GM18507 (cell line): ENCODE results near the gene B9D1.

ENCODE experiments used
- DNase-seq: peaks from one replicate; pipeline ENCODE4 v3.0.0; 2011; ENCODE audit warnings: low read depth; ENCODE audit not compliant: insufficient read length; ENCODE audit errors: extremely low spot score
- FAIRE-seq: peaks from 2 replicates; lab custom pipeline; 2011; peaks lifted over from hg19 to GRCh38; lab: Jason Lieb, UNC

The B9D1 gene

DNA sequence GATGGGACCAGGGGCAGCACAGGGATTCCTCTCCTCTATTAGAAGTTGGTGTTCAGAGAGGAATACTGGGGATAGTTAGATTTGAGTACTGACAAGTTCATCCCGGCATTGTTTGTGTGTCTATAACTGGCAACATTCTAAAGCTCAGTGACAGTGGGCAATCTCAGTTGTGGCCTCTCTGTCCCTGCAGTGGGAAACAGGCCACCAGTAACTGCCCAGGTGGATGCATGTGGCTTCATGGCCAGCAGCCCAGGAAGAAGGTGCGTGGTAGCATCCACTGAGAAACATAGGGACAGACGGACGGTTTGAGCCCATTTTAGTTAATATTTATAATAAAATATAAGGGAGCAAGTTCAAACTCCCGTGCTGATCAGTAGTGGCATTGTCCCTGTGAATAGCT is 51.5 kb downstream of the B9D1 start:
- no peak for DNase-seq
- FAIRE-seq = no peak

DNA sequence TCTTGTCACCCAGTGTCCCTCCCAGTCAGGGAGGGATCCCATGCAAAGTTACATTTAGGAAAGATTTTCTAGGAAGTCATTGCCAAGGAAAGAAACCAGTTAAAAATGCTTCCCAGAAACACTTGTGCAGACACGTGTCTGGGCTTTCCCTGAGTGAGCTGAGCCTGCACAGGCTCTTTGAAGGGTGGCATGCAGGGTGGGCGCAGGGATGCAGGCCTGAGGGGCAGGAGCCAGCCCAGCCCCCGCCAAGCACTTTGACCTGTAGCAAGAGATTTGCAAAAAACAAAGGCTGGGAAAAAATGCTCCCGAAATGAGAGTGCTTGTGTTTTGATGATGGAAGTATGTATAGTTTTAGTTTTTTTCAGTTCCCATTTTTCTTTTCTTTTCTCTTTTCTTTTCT is 52.4 kb downstream of the B9D1 start:
- FAIRE-seq = no peak
- DNase-seq = no peak

DNA sequence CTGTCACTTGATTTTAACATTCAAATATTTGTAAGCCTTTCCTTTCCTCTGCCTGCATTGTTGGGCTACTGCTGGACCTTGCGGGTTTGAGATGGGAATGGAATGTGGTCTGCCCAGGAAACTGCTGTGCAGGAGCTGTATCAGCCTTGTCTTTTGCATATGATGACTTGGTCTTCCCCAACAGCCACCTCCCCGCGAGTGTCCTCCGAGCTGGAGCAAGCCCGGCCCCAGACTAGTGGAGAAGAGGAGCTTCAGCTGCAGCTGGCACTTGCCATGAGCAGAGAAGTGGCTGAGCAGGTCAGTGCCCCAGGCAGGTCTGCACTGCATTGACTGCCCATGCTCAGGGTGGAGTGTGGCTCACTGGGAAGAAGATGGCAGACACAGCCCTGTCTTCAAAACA is 52.8 kb downstream of the B9D1 start:
- DNase-seq (no peak), FAIRE-seq (no peak)

DNA sequence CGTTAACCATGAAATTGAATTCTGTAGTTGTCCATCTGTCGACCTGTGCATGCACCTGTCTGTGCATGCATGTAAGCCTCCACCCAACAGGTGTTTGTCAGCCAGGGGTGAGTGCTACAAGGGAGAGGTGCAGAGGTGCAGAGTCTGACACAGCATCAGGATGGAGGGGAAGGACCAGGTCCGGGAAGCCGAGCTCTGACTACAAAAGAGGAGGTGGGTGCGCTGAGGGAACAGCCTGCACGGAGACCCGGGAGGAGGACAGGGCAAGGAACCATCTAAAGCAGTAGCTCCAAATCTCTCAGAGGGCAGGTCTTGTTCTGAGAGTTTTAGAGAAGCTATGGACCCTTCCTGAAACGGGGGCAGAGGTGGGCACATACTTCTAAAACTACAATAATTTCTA is 54.1 kb downstream of the B9D1 start:
- DNase-seq = no peak
- no peak for FAIRE-seq

DNA sequence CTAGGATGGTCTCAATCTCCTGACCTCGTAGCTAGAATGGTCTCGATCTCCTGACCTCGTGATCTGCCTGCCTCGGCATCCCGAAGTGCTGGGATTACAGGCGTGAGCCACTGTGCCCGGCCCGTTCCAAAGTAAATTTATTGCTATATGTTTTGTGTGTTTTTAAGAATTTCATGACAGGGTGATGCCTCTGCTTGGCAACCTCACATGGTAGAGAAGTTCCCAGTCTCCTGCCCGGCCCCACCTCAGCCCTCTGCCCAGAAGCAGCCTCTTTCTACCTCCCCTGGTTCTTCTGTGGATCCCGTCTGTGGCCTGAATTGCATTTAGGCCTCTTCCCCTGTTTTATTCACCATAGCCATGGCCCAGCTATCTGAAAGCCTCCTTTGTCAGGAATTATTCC is 55.0 kb downstream of the B9D1 start:
- DNase-seq (no peak), FAIRE-seq (no peak)

DNA sequence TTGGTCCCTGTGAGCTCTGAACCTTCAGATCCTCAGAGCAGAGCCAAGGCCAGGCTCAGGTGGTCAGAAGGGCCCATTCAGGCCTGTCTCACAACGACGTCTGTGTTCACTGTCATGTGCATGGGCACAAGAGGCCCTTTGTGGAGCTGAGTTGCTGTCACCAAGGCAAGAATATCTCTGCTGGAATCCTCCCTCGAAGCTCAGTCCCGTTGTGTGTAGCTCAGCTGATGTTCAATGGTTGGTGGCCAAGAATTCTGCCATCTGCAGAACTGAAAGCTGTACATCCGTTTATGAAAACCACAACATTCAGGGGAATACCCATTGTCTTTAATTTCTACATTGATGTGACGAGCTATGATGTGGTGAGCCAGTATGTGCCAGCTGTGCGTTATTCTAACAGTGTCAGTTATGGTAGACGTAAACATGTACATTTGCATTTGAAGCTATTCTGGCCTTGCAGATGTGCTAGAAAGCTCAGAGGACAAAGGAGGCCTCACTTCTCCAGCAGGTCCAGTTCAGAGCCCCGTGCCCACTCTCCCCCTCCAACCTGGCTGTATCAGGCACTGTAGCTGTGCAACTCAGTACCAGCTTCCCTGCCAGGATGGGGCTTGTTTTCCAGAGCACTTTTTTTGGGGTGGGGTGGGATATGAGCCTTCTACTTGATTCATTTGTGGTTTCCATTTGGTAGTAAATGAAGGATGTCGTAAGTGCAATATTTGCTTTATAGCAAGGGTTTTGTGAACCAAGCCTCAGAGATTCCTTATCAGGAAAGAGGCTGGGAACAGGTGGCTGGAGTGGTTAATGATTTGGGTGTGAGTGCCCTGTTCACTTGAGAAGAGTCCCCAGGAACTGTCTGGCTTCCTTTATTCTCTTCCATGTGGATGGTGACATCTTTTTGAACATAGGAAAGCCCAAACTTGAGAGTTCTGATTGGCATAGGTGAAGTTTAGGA is 56.1 kb downstream of the B9D1 start:
- DNase-seq = peak; percentile 53
- FAIRE-seq = peak; percentile 98

DNA sequence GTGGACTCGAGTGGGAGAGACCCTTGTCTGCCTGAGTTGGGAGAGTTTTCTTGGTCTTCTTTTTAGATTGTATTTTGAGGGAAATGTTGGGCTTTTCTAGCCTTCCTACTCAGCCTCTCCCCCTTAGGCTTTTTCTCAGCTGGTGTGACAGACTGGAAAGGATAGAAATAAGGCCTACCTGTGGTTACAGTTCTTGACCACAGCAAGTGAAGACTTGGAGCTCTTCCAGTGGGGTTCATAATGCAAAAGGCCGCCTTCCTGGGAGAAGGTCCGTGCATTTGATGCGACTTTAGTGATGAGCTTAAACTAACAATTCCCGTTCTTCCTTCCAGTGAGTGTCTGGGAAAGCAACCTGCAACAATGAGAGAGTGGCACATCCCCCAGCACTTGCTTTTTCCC is 56.8 kb downstream of the B9D1 start:
- no peak for DNase-seq
- no peak for FAIRE-seq

DNA sequence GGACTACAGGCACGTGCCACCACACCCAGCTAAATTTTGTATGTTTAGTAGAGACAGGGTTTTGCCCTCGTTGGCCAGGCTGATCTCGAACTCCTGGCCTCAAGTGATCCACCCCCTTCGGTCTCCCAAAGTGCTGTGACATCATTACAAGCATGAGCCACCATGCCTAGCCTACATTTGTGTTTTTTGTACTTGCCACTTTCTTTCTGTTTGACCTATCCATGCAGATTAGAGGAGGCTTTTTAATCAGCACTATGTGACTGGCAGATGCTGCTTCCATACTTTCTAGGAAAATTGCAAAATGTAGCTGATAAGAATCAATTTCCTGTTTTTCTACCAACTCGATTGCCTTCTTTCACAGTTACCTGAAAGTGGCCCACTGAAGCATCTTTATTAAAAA is 57.3 kb downstream of the B9D1 start:
- no peak for DNase-seq
- FAIRE-seq = no peak

DNA sequence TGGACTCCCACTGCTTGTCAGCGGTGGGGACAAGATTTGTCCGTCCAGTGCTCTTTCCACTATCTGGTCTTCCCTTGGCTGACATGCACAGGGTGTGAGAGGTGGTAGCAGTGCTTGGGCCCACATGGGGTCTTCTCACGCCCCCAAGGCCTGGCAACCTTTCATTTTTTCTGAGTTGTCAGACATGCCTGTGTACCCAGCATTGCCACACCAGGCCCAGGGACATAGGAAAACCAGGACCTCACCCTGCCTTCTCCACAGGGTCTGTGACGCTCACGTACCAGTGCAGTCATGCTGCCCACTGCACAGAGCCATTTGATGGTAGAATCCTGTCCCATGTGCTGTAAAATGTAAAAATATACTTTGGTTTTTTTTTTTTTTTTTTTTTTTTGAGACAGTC is 57.8 kb downstream of the B9D1 start:
- DNase-seq (no peak), FAIRE-seq (no peak)

DNA sequence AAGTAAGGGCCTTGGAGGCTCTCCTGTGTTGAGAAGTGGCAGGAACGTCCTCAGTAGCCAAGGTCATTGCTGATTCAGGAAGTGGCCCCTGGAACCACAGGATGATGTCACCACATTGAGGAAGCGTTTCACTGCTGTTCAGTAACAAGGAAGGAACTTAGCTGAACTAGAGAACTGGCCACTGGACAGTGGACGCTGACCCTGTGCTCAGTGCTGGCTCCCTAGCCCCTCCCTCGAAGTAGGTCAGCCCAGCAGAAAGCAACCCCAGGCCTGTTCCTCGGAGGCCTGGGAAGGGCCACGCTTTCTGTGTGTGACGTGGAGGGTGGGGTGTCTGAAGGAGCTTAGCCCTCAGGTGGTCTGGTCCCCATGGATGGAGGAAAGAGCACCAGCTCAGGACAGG is 58.3 kb downstream of the B9D1 start:
- DNase-seq (no peak), FAIRE-seq (peak; percentile 54)

DNA sequence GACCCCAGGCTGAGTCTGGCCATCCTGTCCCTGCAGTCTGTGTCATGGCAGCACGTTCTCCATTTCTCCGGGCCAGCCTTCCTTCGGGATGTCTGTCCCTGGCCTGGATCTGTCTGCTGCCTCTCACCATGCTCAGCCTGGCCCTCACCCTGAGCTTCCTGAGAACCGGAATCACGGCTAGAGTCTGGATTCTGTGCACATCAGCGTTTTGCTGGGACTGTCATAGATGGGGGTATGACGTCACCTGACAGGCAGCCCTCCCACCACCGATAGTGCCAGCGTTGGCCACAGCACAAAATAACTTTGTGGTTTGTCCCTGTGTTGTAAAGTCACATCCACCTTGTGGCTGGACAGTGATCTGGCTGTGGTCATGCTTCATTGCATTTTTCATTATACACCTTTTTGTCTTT is 59.2 kb downstream of the B9D1 start:
- DNase-seq (no peak), FAIRE-seq (peak; percentile 63)

DNA sequence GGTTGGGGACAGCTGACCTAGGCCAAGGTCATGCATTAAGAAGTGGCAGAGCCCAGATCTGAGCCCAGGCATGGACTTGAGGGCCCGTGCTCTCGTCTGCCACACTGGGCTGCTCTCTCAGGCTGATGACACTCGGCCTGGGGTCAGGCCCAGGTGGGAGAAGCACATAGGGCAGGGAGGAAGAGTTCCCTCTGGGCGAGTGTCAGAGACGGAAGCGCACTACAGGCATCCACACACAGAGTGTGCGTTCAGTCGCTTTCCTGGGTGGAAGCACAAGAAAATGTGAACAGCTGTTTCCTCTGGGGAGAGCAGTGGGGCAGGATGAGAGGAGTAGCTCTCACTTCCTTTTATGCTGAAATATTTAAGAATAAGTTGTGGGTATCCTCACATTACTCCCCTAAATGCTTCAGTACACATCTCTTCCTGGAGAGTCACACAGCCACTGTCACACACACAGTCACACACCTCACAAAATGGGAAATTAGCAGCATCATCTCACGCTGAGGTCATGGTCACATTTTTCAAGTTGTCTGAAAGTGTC is 59.7 kb downstream of the B9D1 start:
- FAIRE-seq (peak; percentile 18), DNase-seq (no peak)

DNA sequence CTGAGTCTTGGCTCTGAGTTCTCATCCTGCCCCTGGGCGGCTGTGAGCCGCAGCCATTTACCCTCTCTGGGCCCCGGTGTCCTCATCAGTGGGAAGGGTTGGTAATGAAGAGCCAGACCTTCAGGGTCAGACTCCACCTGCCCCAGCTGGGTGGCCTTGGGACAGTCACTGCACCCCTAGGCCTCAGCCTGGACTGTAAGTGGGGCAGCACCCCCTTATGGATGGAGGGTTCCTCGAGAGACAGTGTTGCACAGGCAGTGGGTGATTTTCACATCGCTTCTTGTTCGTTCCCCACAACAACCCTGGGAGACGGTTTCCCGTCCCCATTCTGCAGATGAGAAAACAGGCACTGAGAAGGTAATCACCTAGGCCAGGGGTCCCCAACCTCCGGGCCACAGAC is 60.5 kb downstream of the B9D1 start:
- no peak for FAIRE-seq
- DNase-seq = no peak

DNA sequence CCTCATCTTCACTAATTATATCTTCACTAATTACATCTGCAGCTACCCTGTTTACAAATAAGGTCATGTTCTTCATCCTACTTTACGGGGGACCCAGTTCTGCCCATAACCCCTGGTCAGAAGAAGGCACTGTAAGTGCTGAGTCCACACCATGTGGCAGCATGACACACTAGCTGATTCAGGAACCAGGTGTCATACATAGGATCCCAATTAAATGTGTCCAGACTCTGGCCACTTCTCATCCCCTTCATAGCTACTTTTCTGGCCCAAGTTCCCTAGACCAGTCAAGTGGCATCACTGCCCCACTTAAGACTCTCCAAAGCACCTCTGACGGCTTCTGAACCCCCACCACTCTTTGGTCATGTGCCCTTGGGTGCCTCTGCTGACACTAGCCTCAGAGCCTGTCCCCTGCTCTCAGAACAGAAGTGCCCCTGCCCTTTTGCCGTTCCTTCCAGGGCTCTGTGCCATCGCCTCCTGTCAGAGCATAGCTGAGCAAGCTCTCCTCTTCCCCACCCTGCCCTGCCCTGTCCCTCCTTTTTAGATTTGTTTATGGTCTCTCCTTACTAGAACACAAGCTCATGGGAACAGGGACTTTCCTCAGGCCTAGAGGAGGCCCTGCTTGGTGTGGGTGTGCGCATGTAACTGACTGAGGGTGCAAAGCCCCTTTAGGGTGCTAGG is 61.1 kb downstream of the B9D1 start:
- DNase-seq = no peak
- no peak for FAIRE-seq

DNA sequence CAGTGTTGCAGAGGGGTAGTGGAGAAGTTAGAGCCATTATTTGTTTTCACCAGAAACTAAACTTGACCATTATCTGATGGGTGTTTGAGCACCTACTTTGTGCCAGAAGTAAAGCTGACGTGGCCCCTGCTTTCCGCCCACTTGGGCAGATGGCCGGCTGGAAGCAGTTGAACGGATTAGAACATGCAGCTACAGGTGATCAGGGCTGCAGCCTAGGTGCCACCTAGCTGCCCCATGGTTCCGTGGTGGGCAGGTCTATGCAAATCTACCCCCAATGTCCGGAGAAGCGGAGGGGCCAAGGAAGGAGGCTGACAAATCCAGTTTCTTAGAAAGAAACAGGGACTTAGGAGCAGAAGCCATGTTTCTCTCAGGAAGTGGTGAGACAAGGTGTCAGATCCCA is 62.7 kb downstream of the B9D1 start:
- no peak for DNase-seq
- FAIRE-seq = no peak

DNA sequence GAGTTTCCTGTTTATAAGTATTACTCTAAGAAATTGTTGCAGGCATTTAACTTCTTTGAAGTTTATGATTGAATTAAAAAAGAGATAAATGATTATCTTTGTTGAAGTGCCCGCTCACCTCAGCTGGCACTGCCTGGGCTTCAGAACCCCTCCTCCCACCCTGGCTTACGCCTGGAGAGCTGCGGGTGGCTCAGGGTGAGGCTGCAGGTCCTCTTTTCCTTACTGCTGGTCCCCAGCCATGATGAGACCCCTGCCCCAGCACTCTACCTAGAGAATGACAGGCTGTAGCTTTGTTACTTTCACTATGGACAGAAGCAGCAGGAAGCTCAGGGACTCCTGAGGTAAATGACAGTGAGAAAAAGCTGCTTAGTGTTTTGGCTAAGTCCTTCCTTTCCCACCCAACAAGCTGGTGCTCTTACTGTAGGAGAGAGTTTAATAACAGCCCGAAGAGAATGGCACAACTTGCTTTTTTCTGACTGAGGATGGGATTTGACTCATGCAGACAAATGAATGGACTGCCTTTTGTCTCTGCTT is 63.2 kb downstream of the B9D1 start:
- no peak for FAIRE-seq
- DNase-seq = no peak

DNA sequence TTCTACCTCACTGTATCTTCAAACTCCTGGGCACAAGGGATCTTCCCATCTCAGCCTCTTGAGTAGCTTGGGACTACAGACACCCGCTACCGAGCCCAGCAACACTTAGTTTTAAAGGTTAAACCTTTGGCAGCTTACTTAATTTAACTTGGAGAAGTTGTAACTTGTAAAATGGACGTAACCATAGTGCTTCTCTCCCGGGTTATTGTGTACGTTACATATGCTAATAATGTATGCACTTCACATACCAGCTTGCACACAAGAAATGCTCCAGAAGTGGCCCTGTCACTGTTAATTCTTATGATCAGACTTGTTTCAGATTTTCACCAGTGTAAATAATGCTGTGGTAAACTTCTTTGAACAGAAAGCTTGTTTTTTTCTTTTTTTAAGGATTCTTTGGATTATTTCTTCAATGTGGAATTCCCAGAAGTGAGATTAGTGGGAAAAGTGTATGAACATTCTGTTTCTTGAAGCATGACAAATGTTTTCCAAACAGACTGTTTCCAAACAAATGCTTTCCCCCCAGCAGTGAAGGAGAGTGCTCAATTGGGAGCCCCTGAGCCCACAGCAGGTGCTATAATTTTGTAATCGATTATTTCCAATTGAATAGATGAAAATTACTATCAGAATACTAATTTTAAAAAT is 63.8 kb downstream of the B9D1 start:
- FAIRE-seq = no peak
- no peak for DNase-seq

DNA sequence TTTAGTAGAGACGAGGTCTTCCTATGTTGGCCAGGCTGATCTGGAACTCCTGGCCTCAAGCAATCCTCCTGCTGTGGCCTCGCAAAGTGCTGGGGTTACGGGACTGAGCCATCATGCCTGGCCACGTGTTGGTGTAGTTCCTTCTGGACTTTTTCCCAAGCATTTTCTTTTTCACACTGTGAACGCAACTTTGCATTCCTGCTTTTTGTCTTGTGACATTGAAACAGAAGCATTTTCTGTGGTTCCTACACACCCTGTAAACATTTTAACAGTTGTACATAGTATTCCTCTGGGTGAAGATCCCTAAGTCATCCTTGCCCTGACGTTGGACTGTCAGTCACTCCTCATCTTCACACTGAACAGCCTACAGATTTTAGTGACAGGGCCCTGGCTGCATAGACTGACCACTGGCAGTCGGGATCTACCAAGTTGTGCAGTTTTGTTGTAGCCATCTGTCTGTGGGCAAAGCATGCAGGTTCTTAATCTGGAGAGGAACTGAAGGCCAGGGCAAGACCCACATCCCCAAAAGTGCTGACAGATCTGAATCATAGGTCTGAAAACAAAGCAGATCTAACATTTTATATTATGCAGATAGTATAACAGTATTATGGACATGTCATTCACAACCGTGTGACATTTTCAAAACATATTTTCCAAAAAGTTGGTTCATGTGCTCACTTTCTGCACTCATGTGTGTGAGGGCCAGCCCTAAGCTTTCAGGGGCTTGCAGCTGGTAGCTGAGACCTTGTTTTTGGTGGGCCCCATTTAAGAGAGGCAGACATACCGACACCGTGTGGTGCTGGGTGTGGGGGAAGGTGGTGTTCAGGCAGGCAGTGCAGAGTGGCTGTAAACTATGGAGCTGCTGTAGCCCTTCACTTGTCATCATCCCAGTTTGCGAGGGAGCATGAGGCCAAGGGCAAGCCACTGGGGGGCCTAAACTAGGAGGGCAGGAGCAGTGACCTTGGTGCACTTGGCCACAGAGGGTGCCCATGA is 65.4 kb downstream of the B9D1 start:
- DNase-seq (no peak), FAIRE-seq (no peak)
